Vagina (tissue), 2 donors: ENCODE data around the gene RASSF8. TPM values are rescaled to one million over a fixed set of nuclear protein-coding genes. Genes with fewer than 3 reads are reported as not detected.
"Not testable (repeated sequence)": the region's sequence is repeated elsewhere in the genome, so short reads cannot be mapped to it uniquely, and the experiment has no call there.

Source experiments
- DNase-seq, 2 donors: peaks; one replicate each; pipeline ENCODE4 v3.0.0-alpha.2; 2017; ENCODE audit errors: extremely low spot score in 2 of 2
- H3K27ac ChIP-seq: fragments of 200-600 bp; sonication (generic); one replicate; pipeline ENCODE4 v1.5.1; 2019
- H3K27me3 ChIP-seq: fragments of 200-600 bp; sonication (generic); one replicate; pipeline ENCODE4 v1.5.1; 2019
- H3K36me3 ChIP-seq, 2 donors: fragments of 200-600 bp; sonication (generic); one replicate each; pipeline ENCODE4 v1.5.1; 2017 to 2019
- H3K4me1 ChIP-seq: fragments of 200-600 bp; sonication (generic); one replicate; pipeline ENCODE4 v1.5.1; 2019
- H3K4me3 ChIP-seq, 2 donors: fragments of 200-600 bp; sonication (generic); 1 replicate in 1 of 2; 2 replicates in 1 of 2; pipeline ENCODE4 v1.5.1; 2016 to 2019
- H3K9me3 ChIP-seq: fragments of 200-600 bp; sonication (generic); one replicate; pipeline ENCODE4 v1.5.1; 2019
- CTCF ChIP-seq, 3 experiments: fragments of 450-650 bp in 2 of 3; fragments of 200-600 bp in 1 of 3; sonication (generic) in 1 of 3; IDR thresholded peaks; one replicate each; pipeline ENCODE4 v1.5.1; 2017 to 2019; ENCODE audit warnings: antibody characterized with exemption in 3 of 3, mild to moderate bottlenecking in 2 of 3, moderate library complexity in 2 of 3
- POLR2A ChIP-seq, 2 donors: fragments of 450-650 bp; IDR thresholded peaks; one replicate each; pipeline ENCODE4 v1.6.1; 2017; ENCODE audit warnings: antibody characterized with exemption in 2 of 2, mild to moderate bottlenecking in 2 of 2, moderate library complexity in 2 of 2
- POLR2AphosphoS5 ChIP-seq, 2 donors: sonication (generic); formaldehyde crosslinking; IDR thresholded peaks; one replicate each; pipeline ENCODE4 v1.9.0; 2017; ENCODE audit warnings: antibody characterized with exemption in 2 of 2, mild to moderate bottlenecking in 2 of 2, low read depth in 1 of 2; ENCODE audit not compliant: insufficient read depth in 1 of 2
- intact Hi-C: fragments of 100-400 bp; cut with DNase I; formaldehyde crosslinking; loops from one replicate; pipeline ENCODE4 v1.15.1; 2023
- total RNA-seq: library from RNA; depleted of rRNA; stranded (reverse); fragments of >200 nt; gene quantifications from one replicate; pipeline ENCODE4 v1.2.3, GENCODE V29; 2016

The RASSF8 gene
- total RNA-seq, 1 donor from 2014 or later, result 68.5 TPM

DNA sequence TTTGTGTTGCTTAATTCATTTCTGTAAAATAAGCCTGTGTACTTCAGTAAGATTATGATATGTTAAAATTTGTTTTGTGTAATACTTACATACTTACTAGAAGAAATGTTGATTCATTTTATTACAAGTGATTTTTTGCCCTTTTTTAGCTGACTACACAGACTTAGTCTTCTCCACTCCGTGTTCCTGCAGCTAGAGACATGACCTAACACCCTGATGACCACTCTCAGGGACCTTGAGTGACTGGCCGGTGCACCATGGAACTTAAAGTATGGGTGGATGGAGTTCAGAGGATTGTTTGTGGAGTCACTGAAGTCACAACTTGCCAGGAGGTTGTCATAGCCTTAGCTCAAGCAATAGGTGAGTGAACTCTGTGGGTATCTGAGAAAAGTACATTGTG is 96.6 kb downstream of the RASSF8 start:
- no peak for TF ChIP-seq POLR2A (IDR thresholded peaks at IDR 0.05)
- TF ChIP-seq POLR2AphosphoS5 (IDR thresholded peaks at IDR 0.05; ENCODE audit: insufficient read depth in 1 of 2, low read depth in 1 of 2), result no peak
- TF ChIP-seq CTCF (IDR thresholded peaks at IDR 0.05), result no peak
- intact Hi-C loops, result loop anchor here (5.0 kb wide), 1 partner anchor 1922 kb away; no protein-coding TSS in a partner anchor

DNA sequence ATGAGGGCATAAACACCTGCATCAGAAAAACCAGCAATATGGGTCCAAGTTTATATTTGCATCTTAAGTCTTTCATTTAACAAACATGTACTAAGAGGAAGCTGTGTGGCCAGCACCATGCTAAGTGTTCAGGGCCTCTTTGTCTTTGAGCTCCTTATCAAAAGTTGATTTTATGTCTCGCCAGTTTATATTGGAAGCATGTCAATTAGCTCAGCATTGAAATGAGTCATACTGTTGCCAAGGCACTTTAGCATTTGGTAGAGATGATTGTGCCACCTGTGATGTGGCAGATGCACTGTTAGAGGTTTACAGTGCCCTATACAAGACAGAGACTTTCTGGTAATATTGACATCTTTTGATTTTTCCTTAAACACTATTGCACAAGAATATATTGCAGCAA is 97.9 kb downstream of the RASSF8 start:
- Histone ChIP-seq H3K27me3 (no peaks in the 10 kb centered on the region), H3K9me3 (no peaks in the 10 kb centered on the region), H3K4me3 (no peak overlapping the region), H3K4me1 (peaks cover 22% of the 10 kb centered on the region), H3K27ac (no peak overlapping the region), H3K36me3 (no peaks in the 10 kb centered on the region)
- DNase-seq, result no peak
- intact Hi-C loops, result loop anchor here (5.0 kb wide), 1 partner anchor 1921 kb away; no protein-coding TSS in a partner anchor
- TF ChIP-seq POLR2AphosphoS5 (IDR thresholded peaks at IDR 0.05; ENCODE audit: insufficient read depth in 1 of 2, low read depth in 1 of 2) (no peak), CTCF (IDR thresholded peaks at IDR 0.05) (no peak), POLR2A (IDR thresholded peaks at IDR 0.05) (no peak)

More for the DNA sequence above, 96.6 kb downstream of the RASSF8 start:
- no peak overlapping the region for H3K27ac ChIP-seq
- H3K27me3 ChIP-seq, result no peaks in the 10 kb centered on the region
- DNase-seq, result no peak
- H3K4me3 ChIP-seq, result no peak overlapping the region
- no peaks in the 10 kb centered on the region for H3K9me3 ChIP-seq
- H3K36me3 ChIP-seq, result no peaks in the 10 kb centered on the region
- peaks cover 22% of the 10 kb centered on the region for H3K4me1 ChIP-seq

- peaks cover 22% of the 10 kb centered on the region for H3K4me1 ChIP-seq
- not testable (repeated sequence) for H3K4me3 ChIP-seq, DNase-seq, H3K36me3 ChIP-seq, H3K27me3 ChIP-seq, H3K27ac ChIP-seq, H3K9me3 ChIP-seq
- intact Hi-C loops, result loop anchor here (5.0 kb wide), 1 partner anchor 1920 kb away; no protein-coding TSS in a partner anchor
Observed at GRCh38 chr12:26057271-26057670, 98.8 kb downstream of the RASSF8 start.

DNA sequence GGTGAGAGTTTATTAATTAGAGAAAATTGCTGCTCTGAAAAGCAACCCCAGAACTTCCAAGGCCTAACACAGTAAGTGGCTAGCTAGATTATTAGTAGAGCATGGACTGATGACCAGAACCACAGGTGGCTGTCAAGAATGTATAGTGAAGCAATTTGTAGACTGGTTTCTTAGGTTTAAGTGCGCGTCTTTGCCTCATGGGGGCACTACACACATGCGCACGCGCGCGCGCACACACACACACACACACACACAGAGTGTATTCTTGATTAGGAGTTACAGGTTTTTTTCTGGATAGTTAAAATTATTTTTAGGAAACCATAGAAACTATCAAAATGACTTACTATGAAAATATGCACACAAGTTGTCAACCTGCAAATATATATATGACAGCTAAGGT is 99.8 kb downstream of the RASSF8 start:
- H3K4me1 ChIP-seq, result peaks cover 13% of the 10 kb centered on the region
- no peaks in the 10 kb centered on the region for H3K27me3 ChIP-seq
- H3K4me3 ChIP-seq, result no peak overlapping the region
- H3K9me3 ChIP-seq, result no peaks in the 10 kb centered on the region
- no peak for TF ChIP-seq CTCF (IDR thresholded peaks at IDR 0.05)
- TF ChIP-seq POLR2A (IDR thresholded peaks at IDR 0.05), result no peak
- TF ChIP-seq POLR2AphosphoS5 (IDR thresholded peaks at IDR 0.05; ENCODE audit: insufficient read depth in 1 of 2, low read depth in 1 of 2), result no peak
- no peak for DNase-seq
- H3K36me3 ChIP-seq, result no peaks in the 10 kb centered on the region
- intact Hi-C loops, result loop anchor here (5.0 kb wide), 1 partner anchor 1919 kb away; no protein-coding TSS in a partner anchor
- no peak overlapping the region for H3K27ac ChIP-seq

GRCh38 chr12:26058818-26059217 is 100.3 kb downstream of the RASSF8 start:
- intact Hi-C loops, result loop anchor here (5.0 kb wide), 1 partner anchor 1918 kb away; no protein-coding TSS in a partner anchor
- Histone ChIP-seq H3K4me1 (peaks cover 8% of the 10 kb centered on the region), H3K4me3 (no peak overlapping the region), H3K36me3 (no peaks in the 10 kb centered on the region), H3K27me3 (no peaks in the 10 kb centered on the region), H3K27ac (no peak overlapping the region), H3K9me3 (no peaks in the 10 kb centered on the region)
- no peak for DNase-seq
- TF ChIP-seq CTCF (IDR thresholded peaks at IDR 0.05), result no peak
- TF ChIP-seq POLR2A (IDR thresholded peaks at IDR 0.05), result no peak
- TF ChIP-seq POLR2AphosphoS5 (IDR thresholded peaks at IDR 0.05; ENCODE audit: insufficient read depth in 1 of 2, low read depth in 1 of 2), result no peak
